Activated T-helper 1 cell treated with Interleukin-2 at 50 U/mL for 16 hours (primary cell): ENCODE measurements around the gene GARIN5A.
"Not testable (repeated sequence)": the region's sequence is repeated elsewhere in the genome, so short reads cannot be mapped to it uniquely, and the experiment has no call there.

ENCODE experiments used
- DNase-seq: peaks from one replicate; pipeline ENCODE4 v3.0.0-alpha.2; 2020; ENCODE audit warnings: low read depth

Gene GARIN5A

GRCh38 chr19:50488389-50489194 lies 11.9 kb upstream of the GARIN5A start:
- DNase-seq = no peak

- no peak for DNase-seq
Observed at GRCh38 chr19:50486823-50487515, 10.3 kb upstream of the GARIN5A start.

- DNase-seq = no peak
Observed at GRCh38 chr19:50485284-50485955, 8.8 kb upstream of the GARIN5A start.

GRCh38 chr19:50482916-50483315 lies 6.3 kb upstream of the GARIN5A start:
- no peak for DNase-seq

GRCh38 chr19:50482271-50482855 lies 5.7 kb upstream of the GARIN5A start:
- no peak for DNase-seq

GRCh38 chr19:50481351-50482149 lies 4.9 kb upstream of the GARIN5A start:
- DNase-seq = no peak

- DNase-seq = no peak
Observed at GRCh38 chr19:50480281-50481111, 3.8 kb upstream of the GARIN5A start.

GRCh38 chr19:50479761-50480251 lies 3.2 kb upstream of the GARIN5A start:
- no peak for DNase-seq

- DNase-seq = no peak
Observed at GRCh38 chr19:50478901-50479715, 2.5 kb upstream of the GARIN5A start.

GRCh38 chr19:50477751-50478515 lies 1.3 kb upstream of the GARIN5A start:
- DNase-seq = no peak

GRCh38 chr19:50476907-50477238 lies 225 bp upstream of the GARIN5A start:
- no peak for DNase-seq

- no peak for DNase-seq
Observed at GRCh38 chr19:50475736-50476223, 868 bp downstream of the GARIN5A start.

GRCh38 chr19:50475101-50475568 lies 1.5 kb downstream of the GARIN5A start:
- DNase-seq = no peak

GRCh38 chr19:50473336-50473735 lies 3.3 kb downstream of the GARIN5A start:
- not testable (repeated sequence) for DNase-seq

- no peak for DNase-seq
Observed at GRCh38 chr19:50468818-50469217, 7.8 kb downstream of the GARIN5A start.

GRCh38 chr19:50467566-50467965 lies 9.1 kb downstream of the GARIN5A start:
- DNase-seq = no peak

GRCh38 chr19:50466706-50467039 lies 10.0 kb downstream of the GARIN5A start:
- no peak for DNase-seq

- no peak for DNase-seq
Observed at GRCh38 chr19:50465986-50466705, 10.5 kb downstream of the GARIN5A start.
